Lower leg skin (tissue), 4 donors: Measurements from ENCODE around the gene DAPP1. TPM values are rescaled to one million over a fixed set of nuclear protein-coding genes. Genes with fewer than 3 reads are reported as not detected.

Experiments used
- DNase-seq, 2 donors: peaks; one replicate each; pipeline ENCODE4 v3.0.0-alpha.2; 2019; ENCODE audit warnings: low spot score in 2 of 2
- H3K4me3 ChIP-seq: fragments of 200-600 bp; sonication (generic); 2 replicates; pipeline ENCODE4 v1.5.1; 2017; ENCODE audit warnings: mild to moderate bottlenecking, low read depth; ENCODE audit not compliant: poor library complexity, severe bottlenecking
- CTCF ChIP-seq, 3 donors: fragments of 450-650 bp; IDR thresholded peaks; one replicate each; pipeline ENCODE4 v1.5.1; 2016; ENCODE audit warnings: antibody characterized with exemption in 3 of 3, mild to moderate bottlenecking in 3 of 3, moderate library complexity in 2 of 3
- POLR2A ChIP-seq, 2 donors: fragments of 450-650 bp; IDR thresholded peaks; one replicate each; pipeline ENCODE4 v1.6.1; 2016 to 2017; ENCODE audit warnings: antibody characterized with exemption in 2 of 2, mild to moderate bottlenecking in 1 of 2, moderate library complexity in 1 of 2
- whole genome bisulfite sequencing, 2 donors: methylation state at CpG; one replicate each; pipeline ENCODE4 v1.1.5; 2018; 5-methylcytosine and 5-hydroxymethylcytosine counted together
- intact Hi-C: fragments of 100-400 bp; cut with DNase I; formaldehyde crosslinking; loops from one replicate; pipeline ENCODE4 v1.15.0; 2023; ENCODE audit warnings: low total_unique reads
- total RNA-seq, 4 donors: library from RNA; depleted of rRNA; stranded (reverse); fragments of >200 nt; gene quantifications; one replicate each; pipeline ENCODE4 v1.1.0, GENCODE V29; 2016

The DAPP1 gene
- total RNA-seq, 4 donors from 2014 or later = 24.5 to 37.7 (median 34.2) TPM

GRCh38 chr4:99834569-99834968, 17.9 kb downstream of the DAPP1 start:
- no peak for DNase-seq
- 84 to 92% methylated on average over 7 of the region's 7 CpGs for WGBS, 2 donors
- intact Hi-C loops = no loop called here

GRCh38 chr4:99835942-99836341, 19.3 kb downstream of the DAPP1 start:
- H3K4me3 ChIP-seq = no peak overlapping the region
- TF ChIP-seq POLR2A (IDR thresholded peaks at IDR 0.05) = no peak
- TF ChIP-seq CTCF (IDR thresholded peaks at IDR 0.05) = no peak
- WGBS, 2 donors = 62 to 86% methylated on average over 2 of the region's 2 CpGs
- intact Hi-C loops = no loop called here
- no peak for DNase-seq

More at GRCh38 chr4:99834569-99834968, 17.9 kb downstream of the DAPP1 start:
- no peak for TF ChIP-seq POLR2A (IDR thresholded peaks at IDR 0.05)
- no peak for TF ChIP-seq CTCF (IDR thresholded peaks at IDR 0.05)
- H3K4me3 ChIP-seq = no peak overlapping the region

- intact Hi-C loops = no loop called here
- no peak for DNase-seq
- WGBS, 2 donors = 36 to 56% methylated on average over 2 of the region's 2 CpGs
- TF ChIP-seq POLR2A (IDR thresholded peaks at IDR 0.05) = no peak
- no peak for TF ChIP-seq CTCF (IDR thresholded peaks at IDR 0.05)
- no peak overlapping the region for H3K4me3 ChIP-seq
Observed at GRCh38 chr4:99838927-99839326, 22.3 kb downstream of the DAPP1 start.

- intact Hi-C loops = no loop called here
- 92 to 93% methylated on average over 4 of the region's 4 CpGs for WGBS, 2 donors
- no peak for DNase-seq
- TF ChIP-seq POLR2A (IDR thresholded peaks at IDR 0.05) = no peak
- no peak for TF ChIP-seq CTCF (IDR thresholded peaks at IDR 0.05)
- H3K4me3 ChIP-seq = no peak overlapping the region
Observed at GRCh38 chr4:99841129-99841528, 24.5 kb downstream of the DAPP1 start.

- intact Hi-C loops = no loop called here
- DNase-seq = no peak
- TF ChIP-seq CTCF (IDR thresholded peaks at IDR 0.05) (no peak), POLR2A (IDR thresholded peaks at IDR 0.05) (no peak)
- no peak overlapping the region for H3K4me3 ChIP-seq
Observed at GRCh38 chr4:99843413-99843812, 26.8 kb downstream of the DAPP1 start.

GRCh38 chr4:99844048-99844447, 27.4 kb downstream of the DAPP1 start:
- intact Hi-C loops = no loop called here
- no peak overlapping the region for H3K4me3 ChIP-seq
- no peak for DNase-seq
- TF ChIP-seq POLR2A (IDR thresholded peaks at IDR 0.05) = no peak
- TF ChIP-seq CTCF (IDR thresholded peaks at IDR 0.05) = no peak
- WGBS, 2 donors = 81 to 84% methylated on average over 7 of the region's 7 CpGs
